GM19238 (cell line): ENCODE data around the gene CYB561D1.
A peak's percentile ranks its signal among the peaks of the same experiment; 100 is the strongest.

Experiments
- DNase-seq: peaks from one replicate; pipeline ENCODE4 v3.0.0; 2011; ENCODE audit warnings: low spot score; ENCODE audit not compliant: insufficient read length

Gene CYB561D1

DNA sequence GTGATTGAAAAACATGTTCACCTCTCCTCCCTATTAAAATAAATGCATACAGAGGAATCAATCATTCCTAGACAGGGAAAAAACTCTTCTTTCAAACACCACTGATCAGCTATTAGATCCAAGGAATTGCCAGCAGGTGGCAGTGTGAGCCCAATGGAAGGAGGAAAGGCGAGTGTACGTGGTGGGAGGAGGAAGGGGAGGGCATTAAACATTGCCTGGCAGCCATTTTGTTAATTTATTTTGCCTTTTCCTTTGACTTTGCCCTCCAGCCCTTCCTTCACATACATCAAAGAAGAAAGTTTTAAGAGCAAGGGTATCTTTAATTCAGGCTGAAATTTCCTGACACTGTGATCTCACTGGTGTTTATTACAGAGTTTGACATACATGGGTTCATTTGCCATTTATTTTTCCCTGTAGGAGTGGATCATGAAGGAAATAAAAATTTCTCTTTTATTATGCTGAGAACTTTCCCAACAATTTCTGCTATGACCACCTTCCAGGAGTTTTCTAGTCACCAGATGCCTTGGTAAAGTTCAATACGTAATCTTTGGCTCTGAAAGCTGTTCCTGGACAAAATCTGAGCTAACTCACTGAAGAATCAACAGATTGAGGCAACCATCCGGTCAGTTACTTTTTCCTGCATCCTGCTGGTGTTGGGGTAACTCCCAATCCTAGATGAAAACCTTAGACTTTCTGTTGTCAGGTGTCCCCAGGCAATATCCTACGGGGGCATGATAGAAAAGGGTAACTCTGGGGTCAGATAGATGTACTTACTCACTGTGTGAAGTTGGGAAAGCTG, 52.6 kb downstream of the CYB561D1 start:
- peak; percentile 87 for DNase-seq

GRCh38 chr1:109547463-109548320, 53.8 kb downstream of the CYB561D1 start:
- no peak for DNase-seq

DNA sequence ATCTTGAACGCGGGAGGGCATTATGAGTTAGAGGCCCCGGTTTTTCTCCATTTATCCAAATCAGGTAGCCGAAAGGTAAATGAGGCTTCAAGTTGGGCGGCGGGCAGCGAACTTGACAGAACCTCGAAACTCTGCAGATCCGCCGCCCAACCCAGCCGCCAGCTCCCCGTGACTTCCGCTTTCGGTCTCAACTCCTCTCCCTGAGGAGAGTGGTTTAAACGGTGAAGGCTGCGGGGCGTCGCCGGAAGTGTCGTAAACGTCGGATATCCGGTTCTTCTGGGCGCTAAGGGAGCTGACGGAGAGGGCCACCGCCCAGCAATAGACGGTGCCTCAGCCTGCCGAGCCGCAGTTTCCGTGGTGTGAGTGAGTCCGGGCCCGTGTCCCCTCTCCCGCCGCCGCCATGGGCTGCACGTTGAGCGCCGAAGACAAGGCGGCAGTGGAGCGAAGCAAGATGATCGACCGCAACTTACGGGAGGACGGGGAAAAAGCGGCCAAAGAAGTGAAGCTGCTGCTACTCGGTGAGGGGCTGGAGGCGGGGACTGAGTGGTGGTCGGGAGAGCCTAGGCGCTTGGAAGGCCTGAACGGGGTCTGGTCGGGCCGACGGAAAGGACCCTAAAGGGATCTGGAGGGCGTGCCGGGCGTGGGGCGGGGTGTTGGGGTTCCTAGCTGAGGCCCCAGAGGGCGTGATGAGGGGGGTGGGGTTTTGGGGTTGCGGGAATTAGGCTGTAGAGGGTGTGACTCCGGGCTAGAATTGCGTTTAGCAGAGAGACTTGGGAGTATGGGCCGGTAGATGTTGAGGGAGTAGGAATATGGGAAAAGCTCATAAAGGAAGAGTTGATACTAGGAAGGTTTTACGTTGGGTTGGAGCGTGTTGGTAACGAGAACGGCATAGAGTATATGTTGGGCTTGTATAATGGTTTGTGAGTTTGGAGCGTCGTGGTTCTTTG, 54.7 kb downstream of the CYB561D1 start, which contains the start of gene GNAI3:
Gene GNAI3, plus strand, starts transcription at position 295 of the 947 bp plus-strand sequence. Its CDS starts 106 bp downstream, at position 401.
- DNase-seq: peak; percentile 90
